Neuron (in vitro differentiated cells): ENCODE measurements around the gene IP6K3.

Source experiments
- H2AFZ ChIP-seq: one replicate; pipeline ENCODE4 v1.6.1; 2013; ENCODE audit warnings: low read depth, mild to moderate bottlenecking, inconsistent platforms, low read length, moderate library complexity
- H3K27me3 ChIP-seq: one replicate; pipeline ENCODE4 v1.6.1; 2013; ENCODE audit warnings: low read length; ENCODE audit not compliant: insufficient read depth
- H3K36me3 ChIP-seq: one replicate; pipeline ENCODE4 v1.6.1; 2013; ENCODE audit warnings: low read length; ENCODE audit not compliant: insufficient read depth
- H3K4me1 ChIP-seq: one replicate; pipeline ENCODE4 v1.6.1; 2013; ENCODE audit warnings: low read length; ENCODE audit not compliant: insufficient read depth
- H3K4me3 ChIP-seq: 2 replicates; pipeline ENCODE4 v1.5.1; 2013; ENCODE audit warnings: mild to moderate bottlenecking, low read length, moderate library complexity
- H3K9me3 ChIP-seq: one replicate; pipeline ENCODE4 v1.6.1; 2013; ENCODE audit warnings: low read length

Gene IP6K3

GRCh38 chr6:33705268-33705885 is 41.3 kb downstream of the IP6K3 start:
- Histone ChIP-seq H2AFZ (no peak overlapping the region), H3K9me3 (no peaks in the 10 kb centered on the region), H3K36me3 (peaks cover 18% of the 10 kb centered on the region), H3K4me3 (no peak overlapping the region), H3K4me1 (no peaks in the 10 kb centered on the region), H3K27me3 (no peaks in the 10 kb centered on the region)

- no peaks in the 10 kb centered on the region for H3K27me3 ChIP-seq
- no peaks in the 10 kb centered on the region for H3K9me3 ChIP-seq
- no peak overlapping the region for H3K4me3 ChIP-seq
- peaks cover 12% of the 10 kb centered on the region for H3K36me3 ChIP-seq
- no peaks in the 10 kb centered on the region for H3K4me1 ChIP-seq
- no peak overlapping the region for H2AFZ ChIP-seq
These were observed 42.3 kb downstream of the IP6K3 start for GRCh38 chr6:33704215-33705066.

- H3K4me1 ChIP-seq, result no peaks in the 10 kb centered on the region
- H2AFZ ChIP-seq, result no peak overlapping the region
- H3K36me3 ChIP-seq, result peaks cover 22% of the 10 kb centered on the region
- no peak overlapping the region for H3K4me3 ChIP-seq
- H3K27me3 ChIP-seq, result no peaks in the 10 kb centered on the region
- no peaks in the 10 kb centered on the region for H3K9me3 ChIP-seq
These were observed 44.2 kb downstream of the IP6K3 start for GRCh38 chr6:33702345-33702977.

GRCh38 chr6:33700391-33701050 is 46.2 kb downstream of the IP6K3 start:
- Histone ChIP-seq H3K36me3 (peaks cover 34% of the 10 kb centered on the region), H3K27me3 (no peaks in the 10 kb centered on the region), H3K4me1 (no peaks in the 10 kb centered on the region), H2AFZ (no peak overlapping the region), H3K4me3 (no peak overlapping the region), H3K9me3 (no peaks in the 10 kb centered on the region)

- no peaks in the 10 kb centered on the region for H3K9me3 ChIP-seq
- no peaks in the 10 kb centered on the region for H3K4me1 ChIP-seq
- H2AFZ ChIP-seq, result no peak overlapping the region
- peaks cover 34% of the 10 kb centered on the region for H3K36me3 ChIP-seq
- no peak overlapping the region for H3K4me3 ChIP-seq
- no peaks in the 10 kb centered on the region for H3K27me3 ChIP-seq
These were observed 47.0 kb downstream of the IP6K3 start for GRCh38 chr6:33699739-33700138.

- Histone ChIP-seq H3K9me3 (no peaks in the 10 kb centered on the region), H3K4me1 (no peaks in the 10 kb centered on the region), H2AFZ (no peak overlapping the region), H3K4me3 (no peak overlapping the region), H3K36me3 (peaks cover 34% of the 10 kb centered on the region), H3K27me3 (no peaks in the 10 kb centered on the region)
These were observed 47.6 kb downstream of the IP6K3 start for GRCh38 chr6:33699131-33699530.

- peaks cover 34% of the 10 kb centered on the region for H3K36me3 ChIP-seq
- no peaks in the 10 kb centered on the region for H3K9me3 ChIP-seq
- H3K4me1 ChIP-seq, result no peaks in the 10 kb centered on the region
- no peak overlapping the region for H2AFZ ChIP-seq
- no peak overlapping the region for H3K4me3 ChIP-seq
- no peaks in the 10 kb centered on the region for H3K27me3 ChIP-seq
These were observed 48.2 kb downstream of the IP6K3 start for GRCh38 chr6:33698494-33698893.

GRCh38 chr6:33697845-33698244 is 48.9 kb downstream of the IP6K3 start:
- no peaks in the 10 kb centered on the region for H3K4me1 ChIP-seq
- no peaks in the 10 kb centered on the region for H3K27me3 ChIP-seq
- H3K4me3 ChIP-seq, result no peak overlapping the region
- no peak overlapping the region for H2AFZ ChIP-seq
- peaks cover 34% of the 10 kb centered on the region for H3K36me3 ChIP-seq
- H3K9me3 ChIP-seq, result no peaks in the 10 kb centered on the region

GRCh38 chr6:33696548-33697518 is 49.9 kb downstream of the IP6K3 start:
- Histone ChIP-seq H3K4me1 (no peaks in the 10 kb centered on the region), H2AFZ (no peak overlapping the region), H3K4me3 (no peak overlapping the region), H3K36me3 (peaks cover 34% of the 10 kb centered on the region), H3K9me3 (no peaks in the 10 kb centered on the region), H3K27me3 (no peaks in the 10 kb centered on the region)

GRCh38 chr6:33696076-33696475 is 50.6 kb downstream of the IP6K3 start:
- Histone ChIP-seq H3K4me1 (no peaks in the 10 kb centered on the region), H2AFZ (no peak overlapping the region), H3K27me3 (no peaks in the 10 kb centered on the region), H3K36me3 (peaks cover 30% of the 10 kb centered on the region), H3K4me3 (no peak overlapping the region), H3K9me3 (no peaks in the 10 kb centered on the region)

GRCh38 chr6:33695451-33695887 is 51.2 kb downstream of the IP6K3 start:
- Histone ChIP-seq H3K4me3 (no peak overlapping the region), H3K27me3 (no peaks in the 10 kb centered on the region), H3K4me1 (no peaks in the 10 kb centered on the region), H3K36me3 (peaks cover 30% of the 10 kb centered on the region), H3K9me3 (no peaks in the 10 kb centered on the region), H2AFZ (no peak overlapping the region)

- no peaks in the 10 kb centered on the region for H3K9me3 ChIP-seq
- no peaks in the 10 kb centered on the region for H3K4me1 ChIP-seq
- H2AFZ ChIP-seq, result no peak overlapping the region
- H3K4me3 ChIP-seq, result no peak overlapping the region
- peaks cover 30% of the 10 kb centered on the region for H3K36me3 ChIP-seq
- no peaks in the 10 kb centered on the region for H3K27me3 ChIP-seq
These were observed 51.7 kb downstream of the IP6K3 start for GRCh38 chr6:33694977-33695376.
